GM23338 (cell line): ENCODE measurements around the gene CFDP1. TPM values are rescaled to one million over a fixed set of nuclear protein-coding genes. Genes with fewer than 3 reads are reported as not detected.

Source experiments
- ATAC-seq: fragments of 200-7000 bp; cut with Tn5 transposase; 3 replicates; pipeline ENCODE4 v1.9.1; 2020
- DNase-seq: peaks from one replicate; pipeline ENCODE4 v3.0.0-alpha.2; 2015; ENCODE audit warnings: low spot score
- H2AFZ ChIP-seq: fragments of 200-600 bp; sonication (generic); 2 replicates; pipeline ENCODE4 v1.8.0; 2016; ENCODE audit warnings: antibody characterized with exemption, mild to moderate bottlenecking, moderate library complexity
- H3F3A ChIP-seq: fragments of 200-600 bp; sonication (generic); replicated peaks from 2 replicates; pipeline ENCODE4 v1.8.0; 2017; ENCODE audit warnings: antibody characterized with exemption, mixed run types, low read depth
- H3K27ac ChIP-seq: fragments of 200-600 bp; sonication (generic); 2 replicates; pipeline ENCODE4 v1.6.1; 2016; ENCODE audit warnings: low read depth
- H3K27me3 ChIP-seq: fragments of 200-600 bp; sonication (generic); 2 replicates; pipeline ENCODE4 v1.8.0; 2016; ENCODE audit warnings: mild to moderate bottlenecking, mixed run types, moderate library complexity; ENCODE audit not compliant: insufficient read depth
- H3K36me3 ChIP-seq: fragments of 200-600 bp; sonication (generic); 2 replicates; pipeline ENCODE4 v1.8.0; 2016; ENCODE audit warnings: mild to moderate bottlenecking; ENCODE audit not compliant: insufficient read depth
- H3K4me1 ChIP-seq: fragments of 200-600 bp; sonication (generic); 2 replicates; pipeline ENCODE4 v1.8.0; 2016; ENCODE audit warnings: mild to moderate bottlenecking, moderate library complexity; ENCODE audit not compliant: insufficient read depth
- H3K4me2 ChIP-seq: fragments of 200-600 bp; sonication (generic); 2 replicates; pipeline ENCODE4 v1.7.1; 2017; ENCODE audit warnings: mixed run types
- H3K4me3 ChIP-seq: fragments of 200-600 bp; sonication (generic); 2 replicates; pipeline ENCODE4 v1.6.1; 2016; ENCODE audit warnings: mixed run types
- H3K79me2 ChIP-seq: fragments of 200-600 bp; sonication (generic); replicated peaks from 2 replicates; pipeline ENCODE4 v1.8.0; 2017; ENCODE audit warnings: mild to moderate bottlenecking; ENCODE audit not compliant: insufficient read depth
- H3K9me2 ChIP-seq: fragments of 200-600 bp; sonication (generic); 2 replicates; pipeline ENCODE4 v1.8.0; 2017; ENCODE audit not compliant: insufficient read depth
- H4K20me1 ChIP-seq: fragments of 200-600 bp; sonication (generic); replicated peaks from 2 replicates; pipeline ENCODE4 v1.8.0; 2017; ENCODE audit warnings: mild to moderate bottlenecking; ENCODE audit not compliant: insufficient read depth
- H3K27ac Mint-ChIP-seq: 2 replicates; pipeline ENCODE4 v1.8.0; 2020; ENCODE audit warnings: inconsistent platforms, mild to moderate bottlenecking, moderate library complexity, mixed read lengths
- H3K27me3 Mint-ChIP-seq: 3 replicates; pipeline ENCODE4 v1.8.0; 2022; ENCODE audit warnings: low read depth, mild to moderate bottlenecking, moderate library complexity, mixed read lengths, inconsistent platforms; ENCODE audit not compliant: insufficient read depth, poor library complexity
- H3K36me3 Mint-ChIP-seq: 3 replicates; pipeline ENCODE4 v1.8.0; 2021; ENCODE audit warnings: low read depth, mild to moderate bottlenecking, inconsistent platforms, moderate library complexity, mixed read lengths
- H3K4me1 Mint-ChIP-seq: 3 replicates; pipeline ENCODE4 v1.8.0; 2020; ENCODE audit warnings: mild to moderate bottlenecking, inconsistent platforms, mixed read lengths
- H3K4me3 Mint-ChIP-seq: 3 replicates; pipeline ENCODE4 v1.8.0; 2021; ENCODE audit warnings: moderate library complexity, mild to moderate bottlenecking, inconsistent platforms, mixed read lengths
- H3K9me3 Mint-ChIP-seq: 3 replicates; pipeline ENCODE4 v1.8.0; 2020; ENCODE audit warnings: moderate library complexity, mild to moderate bottlenecking, inconsistent platforms, mixed read lengths
- CREB1 ChIP-seq: fragments of 250-450 bp; sonication (Bioruptor Pico); IDR thresholded peaks from 2 replicates; pipeline ENCODE4 v1.5.0; 2020; ENCODE audit warnings: low read depth, mild to moderate bottlenecking, moderate library complexity
- EZH2 ChIP-seq: fragments of 200-600 bp; sonication (generic); IDR thresholded peaks from one replicate; pipeline ENCODE4 v1.8.0; 2017; ENCODE audit warnings: antibody characterized with exemption, mild to moderate bottlenecking, low read depth; ENCODE audit not compliant: unreplicated experiment
- EZH2phosphoT487 ChIP-seq: fragments of 200-600 bp; sonication (generic); IDR thresholded peaks from one replicate; pipeline ENCODE4 v1.8.1; 2018; ENCODE audit warnings: antibody characterized with exemption; ENCODE audit not compliant: unreplicated experiment
- JUNB ChIP-seq: IDR thresholded peaks from one replicate; pipeline ENCODE4 v1.6.1; 2016; ENCODE audit warnings: antibody characterized with exemption; ENCODE audit not compliant: unreplicated experiment
- NANOG ChIP-seq: IDR thresholded peaks from 2 replicates; pipeline ENCODE4 v1.6.1; 2016; ENCODE audit warnings: antibody characterized with exemption, borderline replicate concordance
- ZNF114 ChIP-seq: fragments of 250-450 bp; sonication (Bioruptor Pico); IDR thresholded peaks from 2 replicates; pipeline ENCODE4 v1.5.0; 2020; ENCODE audit warnings: mild to moderate bottlenecking, moderate library complexity
- ZNF331 ChIP-seq: fragments of 250-450 bp; sonication (Bioruptor Pico); IDR thresholded peaks from 2 replicates; pipeline ENCODE4 v1.5.0; 2020; ENCODE audit warnings: low read depth, mild to moderate bottlenecking, moderate library complexity
- ZNF462 ChIP-seq: fragments of 250-450 bp; sonication (Bioruptor Pico); IDR thresholded peaks from 2 replicates; pipeline ENCODE4 v1.5.0; 2020; ENCODE audit warnings: mild to moderate bottlenecking, moderate library complexity
- polyA plus RNA-seq: library from polyadenylated mRNA; unstranded; fragments of >200 nt; fragmentation: Nextera tagmentation; extraction: Ambion mirVana; gene quantifications from 2 replicates; pipeline ENCODE4 v1.2.1, GENCODE V29; 2016
- total RNA-seq: library from RNA; depleted of rRNA; stranded (reverse); fragments of >200 nt; shearing (Covaris generic); gene quantifications from 2 replicates; pipeline ENCODE4 v1.2.3, GENCODE V29; 2014
- TF ChIP-seq, protein P1 (sequence below): IDR thresholded peaks from 2 replicates; pipeline ENCODE4 v1.6.1; 2016; ENCODE audit warnings: antibody characterized with exemption

CFDP1 gene
- total and polyA plus RNA-seq, 2 experiments from 2014 or later = 89.9 to 224 TPM

- H4K20me1 ChIP-seq = peaks cover 50% of the 10 kb centered on the region
- peak overlapping the region; percentile 90; the same call in 1 of the 2 replicates for H3K4me3 ChIP-seq
- Mint-ChIP-seq H3K9me3 (no peaks in the 10 kb centered on the region), H3K4me1 (peaks cover 75% of the 10 kb centered on the region), H3K27ac (peak overlapping the region; percentile 86), H3K4me3 (peak overlapping the region; percentile 86; the same call in 2 of the 3 replicates), H3K36me3 (no peaks in the 10 kb centered on the region; the same call in 1 of the 3 replicates), H3K27me3 (peaks cover 43% of the 10 kb centered on the region)
- no peaks in the 10 kb centered on the region for H3K9me2 ChIP-seq
- peaks cover 18% of the 10 kb centered on the region for H3F3A ChIP-seq
- peaks cover 85% of the 10 kb centered on the region for H3K79me2 ChIP-seq
- H3K4me1 ChIP-seq = peaks cover 64% of the 10 kb centered on the region
- no peak for DNase-seq
- TF ChIP-seq, protein P1, sequence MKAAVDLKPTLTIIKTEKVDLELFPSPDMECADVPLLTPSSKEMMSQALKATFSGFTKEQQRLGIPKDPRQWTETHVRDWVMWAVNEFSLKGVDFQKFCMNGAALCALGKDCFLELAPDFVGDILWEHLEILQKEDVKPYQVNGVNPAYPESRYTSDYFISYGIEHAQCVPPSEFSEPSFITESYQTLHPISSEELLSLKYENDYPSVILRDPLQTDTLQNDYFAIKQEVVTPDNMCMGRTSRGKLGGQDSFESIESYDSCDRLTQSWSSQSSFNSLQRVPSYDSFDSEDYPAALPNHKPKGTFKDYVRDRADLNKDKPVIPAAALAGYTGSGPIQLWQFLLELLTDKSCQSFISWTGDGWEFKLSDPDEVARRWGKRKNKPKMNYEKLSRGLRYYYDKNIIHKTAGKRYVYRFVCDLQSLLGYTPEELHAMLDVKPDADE = no peak
- TF ChIP-seq JUNB = no peak
- TF ChIP-seq NANOG = no peak
- no peak for TF ChIP-seq ZNF114 (CRISPR knock-in tag)
- no peak for TF ChIP-seq EZH2phosphoT487
- TF ChIP-seq CREB1 (CRISPR knock-in tag) = no peak
- TF ChIP-seq ZNF462 (CRISPR knock-in tag) = no peak
- TF ChIP-seq ZNF331 (CRISPR knock-in tag) = no peak
- TF ChIP-seq EZH2 = no peak
- H3K4me2 ChIP-seq = peak overlapping the region; percentile 98
- no peaks in the 10 kb centered on the region for H3K27me3 ChIP-seq
- no peak overlapping the region for H2AFZ ChIP-seq
- no peaks in the 10 kb centered on the region for H3K36me3 ChIP-seq
- H3K27ac ChIP-seq = peak overlapping the region; percentile 93
- ATAC-seq = no peak
Observed at GRCh38 chr16:75248536-75249380, 184.5 kb downstream of the CFDP1 start.
